ENCODE data around the gene PPM1E. TPM values are rescaled to one million over a fixed set of nuclear protein-coding genes. Genes with fewer than 3 reads are reported as not detected.

Gene PPM1E
- total and polyA plus RNA-seq, 5 donors = 0.78 to 2.6 (median 2.2) TPM

DNA sequence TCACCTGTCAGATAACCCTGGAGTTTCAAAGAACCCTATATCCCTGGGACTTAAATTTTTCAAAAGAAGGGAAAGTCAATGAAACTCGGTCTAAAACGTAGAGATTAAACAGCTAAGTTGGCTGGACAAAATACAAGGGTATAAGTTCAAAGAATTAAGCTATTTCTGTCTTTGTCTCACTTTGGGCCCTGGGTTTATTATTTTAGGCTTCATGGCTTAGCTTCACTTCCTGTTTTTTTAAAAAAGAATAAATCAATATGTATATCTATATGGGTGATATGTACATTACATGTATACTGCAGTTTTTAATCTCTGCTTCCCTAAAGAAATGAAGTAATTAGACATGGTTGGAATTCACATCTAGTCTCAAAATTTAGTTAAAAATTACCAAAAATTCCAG lies 218.7 kb downstream of the PPM1E start:
- Histone ChIP-seq H3K4me1 (ENCODE audit: control insufficient read depth, insufficient read depth, low read length) (peaks cover 2% of the 10 kb centered on the region), H3K4me3 (ENCODE audit: low read length) (no peak overlapping the region), H3K27ac (ENCODE audit: low read length) (no peak overlapping the region), H3K27me3 (ENCODE audit: control insufficient read depth, insufficient read depth) (no peaks in the 10 kb centered on the region), H3K9me3 (ENCODE audit: control insufficient read depth, low read length) (no peaks in the 10 kb centered on the region)
- DNase-seq (no peak), ATAC-seq (no peak)
- intact Hi-C loops (cut with DNase I) = no loop called here
- WGBS = 63% methylated on average over 2 of the region's 2 CpGs

DNA sequence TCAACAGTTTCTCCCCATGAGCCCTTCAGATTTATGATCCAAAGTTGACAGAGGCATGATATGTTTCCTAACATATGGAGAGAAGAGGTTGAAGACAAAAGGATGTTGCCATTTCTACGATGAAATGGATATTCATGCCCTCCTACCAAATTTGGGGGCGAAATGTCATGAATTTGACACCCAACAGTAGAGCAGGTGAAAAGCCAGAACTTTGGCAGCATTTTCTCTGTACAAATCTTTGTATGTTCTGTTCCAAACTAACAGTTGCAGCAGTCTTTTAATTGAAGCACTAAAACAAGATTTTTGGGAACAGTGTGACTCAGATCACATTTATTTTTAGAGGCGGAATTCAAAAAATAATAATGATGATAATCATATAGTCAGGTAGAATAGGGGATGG lies 220.9 kb downstream of the PPM1E start:
- Histone ChIP-seq H3K9me3 (ENCODE audit: control insufficient read depth, low read length) (no peaks in the 10 kb centered on the region), H3K4me3 (ENCODE audit: low read length) (no peak overlapping the region), H3K4me1 (ENCODE audit: control insufficient read depth, insufficient read depth, low read length) (no peaks in the 10 kb centered on the region), H3K27me3 (ENCODE audit: control insufficient read depth, insufficient read depth) (no peaks in the 10 kb centered on the region), H3K27ac (ENCODE audit: low read length) (no peak overlapping the region)
- 94% methylated on average over 3 of the region's 3 CpGs for WGBS
- no peak for DNase-seq
- ATAC-seq = no peak
- intact Hi-C loops (cut with DNase I) = no loop called here

GRCh38 chr17:58980706-58981481 lies 225.2 kb downstream of the PPM1E start:
- Histone ChIP-seq H3K4me1 (ENCODE audit: control insufficient read depth, insufficient read depth, low read length) (no peaks in the 10 kb centered on the region), H3K27me3 (ENCODE audit: control insufficient read depth, insufficient read depth) (no peaks in the 10 kb centered on the region), H3K27ac (ENCODE audit: low read length) (no peak overlapping the region), H3K9me3 (ENCODE audit: control insufficient read depth, low read length) (no peaks in the 10 kb centered on the region), H3K4me3 (ENCODE audit: low read length) (no peak overlapping the region)
- no peak for ATAC-seq
- no peak for DNase-seq
- intact Hi-C loops (cut with DNase I) = no loop called here
- WGBS = 86% methylated on average over 3 of the region's 3 CpGs

GRCh38 chr17:58982626-58983025 lies 227.0 kb downstream of the PPM1E start:
- H3K4me1 ChIP-seq (ENCODE audit: control insufficient read depth, insufficient read depth, low read length) = no peaks in the 10 kb centered on the region
- no peaks in the 10 kb centered on the region for H3K9me3 ChIP-seq (ENCODE audit: control insufficient read depth, low read length)
- DNase-seq = no peak
- intact Hi-C loops (cut with DNase I) = no loop called here
- no peak overlapping the region for H3K4me3 ChIP-seq (ENCODE audit: low read length)
- ATAC-seq = no peak
- no peak overlapping the region for H3K27ac ChIP-seq (ENCODE audit: low read length)
- H3K27me3 ChIP-seq (ENCODE audit: control insufficient read depth, insufficient read depth) = no peaks in the 10 kb centered on the region
- WGBS = 90% methylated on average over 3 of the region's 3 CpGs

GRCh38 chr17:58985367-58985766 lies 229.7 kb downstream of the PPM1E start:
- 76% methylated on average over 6 of the region's 6 CpGs for WGBS
- Histone ChIP-seq H3K4me1 (ENCODE audit: control insufficient read depth, insufficient read depth, low read length) (no peaks in the 10 kb centered on the region), H3K27me3 (ENCODE audit: control insufficient read depth, insufficient read depth) (no peaks in the 10 kb centered on the region), H3K27ac (ENCODE audit: low read length) (no peak overlapping the region), H3K9me3 (ENCODE audit: control insufficient read depth, low read length) (no peaks in the 10 kb centered on the region), H3K4me3 (ENCODE audit: low read length) (no peak overlapping the region)
- intact Hi-C loops (cut with DNase I) = no loop called here
- ATAC-seq (no peak), DNase-seq (no peak)

DNA sequence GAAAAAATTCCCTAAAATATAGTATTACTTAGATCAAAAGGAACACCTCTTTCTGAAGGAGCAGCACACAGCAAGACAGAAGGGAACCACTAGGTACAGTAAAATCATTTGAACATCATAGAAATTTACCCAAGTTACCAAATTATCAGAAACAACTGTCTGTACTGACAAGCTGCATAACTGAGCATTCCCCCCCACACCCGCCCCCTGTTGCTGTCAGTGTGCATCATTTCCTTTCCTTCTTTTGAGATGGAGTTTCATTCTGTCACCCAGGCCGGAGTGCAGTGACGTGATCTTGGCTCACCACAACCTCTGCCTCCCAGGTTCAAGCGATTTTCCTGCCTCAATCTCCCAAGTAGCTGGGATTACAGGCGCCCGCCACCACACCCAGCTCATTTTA lies 230.3 kb downstream of the PPM1E start:
- Histone ChIP-seq H3K9me3 (ENCODE audit: control insufficient read depth, low read length) (no peaks in the 10 kb centered on the region), H3K4me3 (ENCODE audit: low read length) (no peak overlapping the region), H3K27me3 (ENCODE audit: control insufficient read depth, insufficient read depth) (no peaks in the 10 kb centered on the region), H3K4me1 (ENCODE audit: control insufficient read depth, insufficient read depth, low read length) (no peaks in the 10 kb centered on the region), H3K27ac (ENCODE audit: low read length) (no peak overlapping the region)
- intact Hi-C loops (cut with DNase I) = no loop called here
- DNase-seq (no peak), ATAC-seq (no peak)
- WGBS = 87% methylated on average over 6 of the region's 6 CpGs

- 67% methylated on average over 2 of the region's 2 CpGs for WGBS
Measured at GRCh38 chr17:58989629-58990028, 234.0 kb downstream of the PPM1E start.

DNA sequence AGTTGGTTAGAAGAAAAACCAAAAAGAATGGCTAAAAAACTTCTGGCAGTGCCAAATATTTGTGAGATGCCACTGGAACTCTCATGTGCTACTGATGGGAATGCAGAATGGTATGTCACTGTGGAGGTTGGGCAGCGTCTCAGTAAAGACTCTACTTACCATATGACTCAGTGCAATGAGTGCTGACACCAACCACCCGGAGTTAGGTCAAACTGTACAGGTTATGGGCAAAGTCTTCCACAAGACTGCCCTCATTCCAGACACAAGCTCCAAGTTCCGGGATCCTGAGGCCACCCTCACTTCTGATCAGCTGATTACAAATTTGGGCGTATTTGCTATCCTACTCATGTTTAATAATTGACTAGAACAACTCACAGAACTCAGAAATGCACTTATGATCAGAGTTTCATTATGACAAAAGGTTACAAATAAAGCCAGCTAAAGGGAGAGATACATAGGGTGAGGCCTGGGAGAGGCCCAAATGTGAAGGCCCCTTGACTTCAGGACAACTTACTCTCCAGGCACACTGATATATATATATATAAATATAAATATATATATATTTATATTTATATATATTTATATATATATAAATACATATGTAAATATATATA lies 236.2 kb downstream of the PPM1E start:
- H3K9me3 ChIP-seq (ENCODE audit: control insufficient read depth, low read length) = no peaks in the 10 kb centered on the region
- H3K4me3 ChIP-seq (ENCODE audit: low read length) = no peak overlapping the region
- 72% methylated on average over 4 of the region's 4 CpGs for WGBS
- H3K27ac ChIP-seq (ENCODE audit: low read length) = no peak overlapping the region
- intact Hi-C loops (cut with DNase I) = no loop called here
- ATAC-seq (no peak), DNase-seq (no peak)
- H3K4me1 ChIP-seq (ENCODE audit: control insufficient read depth, insufficient read depth, low read length) = peaks cover 2% of the 10 kb centered on the region
- no peaks in the 10 kb centered on the region for H3K27me3 ChIP-seq (ENCODE audit: control insufficient read depth, insufficient read depth)

More at GRCh38 chr17:58989629-58990028, 234.0 kb downstream of the PPM1E start:
- Histone ChIP-seq H3K9me3 (ENCODE audit: control insufficient read depth, low read length) (no peaks in the 10 kb centered on the region), H3K4me1 (ENCODE audit: control insufficient read depth, insufficient read depth, low read length) (peaks cover 2% of the 10 kb centered on the region), H3K27ac (ENCODE audit: low read length) (no peak overlapping the region), H3K27me3 (ENCODE audit: control insufficient read depth, insufficient read depth) (no peaks in the 10 kb centered on the region), H3K4me3 (ENCODE audit: low read length) (no peak overlapping the region)
- no peak for DNase-seq
- intact Hi-C loops (cut with DNase I) = no loop called here
- ATAC-seq = no peak

GRCh38 chr17:58993311-58993710 lies 237.7 kb downstream of the PPM1E start:
- H3K4me3 ChIP-seq (ENCODE audit: low read length) = no peak overlapping the region
- 82% methylated on average over 5 of the region's 5 CpGs for WGBS
- ATAC-seq = no peak

GRCh38 chr17:58995247-58995940 lies 239.7 kb downstream of the PPM1E start:
- ATAC-seq = no peak
- intact Hi-C loops (cut with DNase I) = no loop called here
- H3K9me3 ChIP-seq (ENCODE audit: control insufficient read depth, low read length) = no peaks in the 10 kb centered on the region
- WGBS = 96% methylated on average over 7 of the region's 7 CpGs
- no peak overlapping the region for H3K4me3 ChIP-seq (ENCODE audit: low read length)
- H3K27me3 ChIP-seq (ENCODE audit: control insufficient read depth, insufficient read depth) = no peaks in the 10 kb centered on the region
- DNase-seq = no peak
- H3K27ac ChIP-seq (ENCODE audit: low read length) = no peak overlapping the region
- H3K4me1 ChIP-seq (ENCODE audit: control insufficient read depth, insufficient read depth, low read length) = peaks cover 2% of the 10 kb centered on the region

More at GRCh38 chr17:58993311-58993710, 237.7 kb downstream of the PPM1E start:
- Histone ChIP-seq H3K27ac (ENCODE audit: low read length) (no peak overlapping the region), H3K9me3 (ENCODE audit: control insufficient read depth, low read length) (no peaks in the 10 kb centered on the region), H3K27me3 (ENCODE audit: control insufficient read depth, insufficient read depth) (no peaks in the 10 kb centered on the region), H3K4me1 (ENCODE audit: control insufficient read depth, insufficient read depth, low read length) (peaks cover 2% of the 10 kb centered on the region)
- intact Hi-C loops (cut with DNase I) = no loop called here
- DNase-seq = no peak

DNA sequence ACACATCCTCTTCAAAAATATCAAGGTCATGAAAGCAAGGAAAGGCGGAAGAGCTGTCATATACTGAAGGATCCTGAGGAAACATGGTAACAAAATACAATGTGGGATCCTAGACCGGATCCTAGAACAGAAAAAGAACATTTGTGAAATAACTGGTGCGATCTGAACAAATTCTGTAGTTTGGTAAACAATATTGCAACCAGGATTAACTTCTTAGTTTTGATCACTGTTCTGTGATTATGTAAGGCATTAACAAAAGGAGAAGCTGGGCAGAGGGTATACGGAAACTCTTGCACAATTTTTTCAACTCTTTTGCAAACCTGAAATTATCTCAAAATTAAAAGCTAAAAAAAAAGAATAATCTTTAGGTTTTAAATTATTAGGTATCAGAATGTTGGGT lies 241.3 kb downstream of the PPM1E start:
- peaks cover 2% of the 10 kb centered on the region for H3K4me1 ChIP-seq (ENCODE audit: control insufficient read depth, insufficient read depth, low read length)
- ATAC-seq (no peak), DNase-seq (no peak)
- intact Hi-C loops (cut with DNase I) = no loop called here
- H3K27ac ChIP-seq (ENCODE audit: low read length) = no peak overlapping the region
- no peaks in the 10 kb centered on the region for H3K9me3 ChIP-seq (ENCODE audit: control insufficient read depth, low read length)
- H3K27me3 ChIP-seq (ENCODE audit: control insufficient read depth, insufficient read depth) = no peaks in the 10 kb centered on the region
- WGBS = 79% methylated on average over 4 of the region's 4 CpGs
- H3K4me3 ChIP-seq (ENCODE audit: low read length) = no peak overlapping the region

Data from right cardiac atrium (tissue), 5 donors.